22Rv1 (cell line): ENCODE measurements around the gene EML3.

Source experiments
- CTCF ChIP-seq: fragments of 450-650 bp; IDR thresholded peaks from 2 replicates; pipeline ENCODE4 v1.5.1; 2017; ENCODE audit warnings: mild to moderate bottlenecking
- ZFX ChIP-seq: fragments of 450-650 bp; IDR thresholded peaks from 2 replicates; pipeline ENCODE4 v1.6.1; 2017; ENCODE audit warnings: antibody characterized with exemption, borderline replicate concordance

GRCh38 chr11:62595124-62595523 is 17.5 kb downstream of the EML3 start:
- TF ChIP-seq CTCF (no peak), ZFX (no peak)
